ENCODE measurements around the gene FGD1.

DNA sequence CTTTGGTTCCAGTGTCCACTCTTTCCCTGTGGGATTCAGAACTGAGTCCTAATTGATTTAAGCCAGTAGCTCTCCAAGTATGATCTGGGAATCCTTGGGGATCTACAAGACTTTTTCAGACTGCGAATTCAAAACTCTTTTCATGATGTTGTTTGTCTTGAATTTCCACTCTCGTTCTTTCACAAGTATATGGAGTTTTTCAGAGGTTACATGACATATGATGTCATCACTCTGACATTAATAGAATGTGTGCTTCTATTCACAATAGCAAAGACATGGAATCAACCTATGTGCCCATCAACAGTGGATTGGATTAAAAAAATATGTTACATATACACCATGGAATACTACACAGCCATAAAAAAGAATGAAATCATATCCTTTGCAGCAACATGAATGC, 79.1 kb downstream of the FGD1 start:
- no peak for TF ChIP-seq FOXJ3 (CRISPR knock-in tag; IDR thresholded peaks at IDR 0.05; ENCODE audit: borderline replicate concordance)
- TF ChIP-seq, protein P1, sequence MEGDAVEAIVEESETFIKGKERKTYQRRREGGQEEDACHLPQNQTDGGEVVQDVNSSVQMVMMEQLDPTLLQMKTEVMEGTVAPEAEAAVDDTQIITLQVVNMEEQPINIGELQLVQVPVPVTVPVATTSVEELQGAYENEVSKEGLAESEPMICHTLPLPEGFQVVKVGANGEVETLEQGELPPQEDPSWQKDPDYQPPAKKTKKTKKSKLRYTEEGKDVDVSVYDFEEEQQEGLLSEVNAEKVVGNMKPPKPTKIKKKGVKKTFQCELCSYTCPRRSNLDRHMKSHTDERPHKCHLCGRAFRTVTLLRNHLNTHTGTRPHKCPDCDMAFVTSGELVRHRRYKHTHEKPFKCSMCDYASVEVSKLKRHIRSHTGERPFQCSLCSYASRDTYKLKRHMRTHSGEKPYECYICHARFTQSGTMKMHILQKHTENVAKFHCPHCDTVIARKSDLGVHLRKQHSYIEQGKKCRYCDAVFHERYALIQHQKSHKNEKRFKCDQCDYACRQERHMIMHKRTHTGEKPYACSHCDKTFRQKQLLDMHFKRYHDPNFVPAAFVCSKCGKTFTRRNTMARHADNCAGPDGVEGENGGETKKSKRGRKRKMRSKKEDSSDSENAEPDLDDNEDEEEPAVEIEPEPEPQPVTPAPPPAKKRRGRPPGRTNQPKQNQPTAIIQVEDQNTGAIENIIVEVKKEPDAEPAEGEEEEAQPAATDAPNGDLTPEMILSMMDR (CRISPR knock-in tag; IDR thresholded peaks at IDR 0.05) = no peak
- no peak for TF ChIP-seq ZNF160 (CRISPR knock-in tag; IDR thresholded peaks at IDR 0.05)
- no peak for TF ChIP-seq TCF7 (IDR thresholded peaks at IDR 0.05; ENCODE audit: low read depth)
- no peak for TF ChIP-seq JDP2 (CRISPR knock-in tag; IDR thresholded peaks at IDR 0.05; ENCODE audit: borderline replicate concordance)
- TF ChIP-seq, protein P2, sequence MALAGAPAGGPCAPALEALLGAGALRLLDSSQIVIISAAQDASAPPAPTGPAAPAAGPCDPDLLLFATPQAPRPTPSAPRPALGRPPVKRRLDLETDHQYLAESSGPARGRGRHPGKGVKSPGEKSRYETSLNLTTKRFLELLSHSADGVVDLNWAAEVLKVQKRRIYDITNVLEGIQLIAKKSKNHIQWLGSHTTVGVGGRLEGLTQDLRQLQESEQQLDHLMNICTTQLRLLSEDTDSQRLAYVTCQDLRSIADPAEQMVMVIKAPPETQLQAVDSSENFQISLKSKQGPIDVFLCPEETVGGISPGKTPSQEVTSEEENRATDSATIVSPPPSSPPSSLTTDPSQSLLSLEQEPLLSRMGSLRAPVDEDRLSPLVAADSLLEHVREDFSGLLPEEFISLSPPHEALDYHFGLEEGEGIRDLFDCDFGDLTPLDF (CRISPR knock-in tag; IDR thresholded peaks at IDR 0.05) = no peak
- TF ChIP-seq, protein P3, sequence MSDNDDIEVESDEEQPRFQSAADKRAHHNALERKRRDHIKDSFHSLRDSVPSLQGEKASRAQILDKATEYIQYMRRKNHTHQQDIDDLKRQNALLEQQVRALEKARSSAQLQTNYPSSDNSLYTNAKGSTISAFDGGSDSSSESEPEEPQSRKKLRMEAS (IDR thresholded peaks at IDR 0.05) = no peak
- TF ChIP-seq ADNP (CRISPR knock-in tag; IDR thresholded peaks at IDR 0.05) = no peak
- TF ChIP-seq ELF4 (CRISPR knock-in tag; IDR thresholded peaks at IDR 0.05; ENCODE audit: borderline replicate concordance) = no peak
- TF ChIP-seq ZNF644 (CRISPR knock-in tag; IDR thresholded peaks at IDR 0.05; ENCODE audit: low read depth) = no peak
- TF ChIP-seq SALL2 (CRISPR knock-in tag; IDR thresholded peaks at IDR 0.05) = no peak

Measured in HepG2 (cell line).